ENCODE data around the gene ANO10. TPM values are rescaled to one million over a fixed set of nuclear protein-coding genes. Genes with fewer than 3 reads are reported as not detected.

ANO10 gene
- total and polyA plus RNA-seq, 2 donors (not counting 1 experiment from before 2014, with no cell fraction given), result 1.9 to 10.6 TPM

- intact Hi-C loops (cut with micrococcal nuclease), result no loop called here
- no peaks in the 10 kb centered on the region for H3K27me3 Mint-ChIP-seq
- Histone ChIP-seq H2AFZ (ENCODE audit: insufficient read depth, low read depth, low read length, poor library complexity, severe bottlenecking) (no peak overlapping the region), H3K9ac (ENCODE audit: low read length) (no peak overlapping the region), H3K4me3 (ENCODE audit: control extremely low read depth in 1 of 5, extremely low read depth in 1 of 5, insufficient read depth in 1 of 5, low read depth in 2 of 5, low read length in 4 of 5) (no peak overlapping the region), H3K9me3 (ENCODE audit: control extremely low read depth in 1 of 3, control insufficient read depth in 2 of 3, insufficient read depth in 1 of 3, low read length in 2 of 3) (no peaks in the 10 kb centered on the region), H3K4me2 (replicated peaks; ENCODE audit: low read depth, low read length, poor library complexity, severe bottlenecking) (no peak overlapping the region), H3K79me2 (ENCODE audit: control insufficient read depth, insufficient read depth, low read length) (no peaks in the 10 kb centered on the region), H4K20me1 (ENCODE audit: control insufficient read depth, insufficient read depth, low read length, poor library complexity, severe bottlenecking) (no peaks in the 10 kb centered on the region), H3K27ac (ENCODE audit: low read length in 2 of 2) (no peak overlapping the region), H3K4me1 (ENCODE audit: control insufficient read depth in 2 of 2, insufficient read depth in 2 of 2, low read length in 2 of 2) (no peaks in the 10 kb centered on the region), H3K36me3 (replicated peaks in 1 of 2; ENCODE audit: control extremely low read depth in 1 of 2, control insufficient read depth in 1 of 2, extremely low read depth in 1 of 2, insufficient read depth in 2 of 2, low read length in 1 of 2) (no peaks in the 10 kb centered on the region), H3K27me3 (replicated peaks in 1 of 4; ENCODE audit: control extremely low read depth in 1 of 4, control insufficient read depth in 3 of 4, insufficient read depth in 4 of 4, low read length in 3 of 4) (no peaks in the 10 kb centered on the region)
- no peak overlapping the region for H3K4me3 Mint-ChIP-seq
- WGBS (ENCODE audit: insufficient coverage), result 88% methylated on average over 2 of the region's 6 CpGs
- H3K4me1 Mint-ChIP-seq, result no peaks in the 10 kb centered on the region
- H3K9me3 Mint-ChIP-seq (ENCODE audit: insufficient read depth), result no peaks in the 10 kb centered on the region
- ATAC-seq (ENCODE audit: low read depth) (no peak), DNase-seq (no peak)
- no peak overlapping the region for H3K27ac Mint-ChIP-seq
- POLR2A ChIA-PET, result no interaction called here
- CTCF ChIA-PET, result no interaction called here
- no peak for TF ChIP-seq EZH2 (IDR thresholded peaks at IDR 0.05; ENCODE audit: borderline replicate concordance, insufficient read depth, low read depth, low read length, poor library complexity, severe bottlenecking)
- TF ChIP-seq CTCF (IDR thresholded peaks at IDR 0.05), result no peak
Observed at GRCh38 chr3:43399034-43399433, 222.8 kb downstream of the ANO10 start.

- no peak overlapping the region for H3K4me3 ChIP-seq (ENCODE audit: control extremely low read depth in 1 of 5, extremely low read depth in 1 of 5, insufficient read depth in 1 of 5, low read depth in 2 of 5, low read length in 4 of 5)
- H3K4me1 Mint-ChIP-seq, result peaks cover 13% of the 10 kb centered on the region
- ATAC-seq (ENCODE audit: low read depth) (no peak), DNase-seq (no peak)
- WGBS (ENCODE audit: insufficient coverage), result 18% methylated on average over 2 of the region's 2 CpGs
- no peaks in the 10 kb centered on the region for H3K79me2 ChIP-seq (ENCODE audit: control insufficient read depth, insufficient read depth, low read length)
- TF ChIP-seq EZH2 (IDR thresholded peaks at IDR 0.05; ENCODE audit: borderline replicate concordance, insufficient read depth, low read depth, low read length, poor library complexity, severe bottlenecking), result no peak
- TF ChIP-seq CTCF (IDR thresholded peaks at IDR 0.05), result no peak
- ChIA-PET POLR2A (no interaction called here), CTCF (no interaction called here)
- no peaks in the 10 kb centered on the region for H3K36me3 ChIP-seq (replicated peaks in 1 of 2; ENCODE audit: control extremely low read depth in 1 of 2, control insufficient read depth in 1 of 2, extremely low read depth in 1 of 2, insufficient read depth in 2 of 2, low read length in 1 of 2)
- H2AFZ ChIP-seq (ENCODE audit: insufficient read depth, low read depth, low read length, poor library complexity, severe bottlenecking), result no peak overlapping the region
- intact Hi-C loops (cut with micrococcal nuclease), result no loop called here
- H3K4me1 ChIP-seq (ENCODE audit: control insufficient read depth in 2 of 2, insufficient read depth in 2 of 2, low read length in 2 of 2), result peaks cover 11% of the 10 kb centered on the region in 2 donors
- H3K4me2 ChIP-seq (replicated peaks; ENCODE audit: low read depth, low read length, poor library complexity, severe bottlenecking), result no peak overlapping the region
- no peak overlapping the region for H3K27ac ChIP-seq (ENCODE audit: low read length in 2 of 2)
- H3K4me3 Mint-ChIP-seq, result no peak overlapping the region
- no peaks in the 10 kb centered on the region for H3K27me3 Mint-ChIP-seq
- no peak overlapping the region for H3K27ac Mint-ChIP-seq
- H3K9me3 ChIP-seq (ENCODE audit: control extremely low read depth in 1 of 3, control insufficient read depth in 2 of 3, insufficient read depth in 1 of 3, low read length in 2 of 3), result no peaks in the 10 kb centered on the region
- H3K9me3 Mint-ChIP-seq (ENCODE audit: insufficient read depth), result no peaks in the 10 kb centered on the region
- H3K9ac ChIP-seq (ENCODE audit: low read length), result no peak overlapping the region
- no peaks in the 10 kb centered on the region for H4K20me1 ChIP-seq (ENCODE audit: control insufficient read depth, insufficient read depth, low read length, poor library complexity, severe bottlenecking)
- H3K27me3 ChIP-seq (replicated peaks in 1 of 4; ENCODE audit: control extremely low read depth in 1 of 4, control insufficient read depth in 3 of 4, insufficient read depth in 4 of 4, low read length in 3 of 4), result no peaks in the 10 kb centered on the region
Observed at GRCh38 chr3:43394041-43394554, 227.7 kb downstream of the ANO10 start.

All from B cell (primary cell).